ENCODE results near the gene PPP1CC. TPM values are rescaled to one million over a fixed set of nuclear protein-coding genes. Genes with fewer than 3 reads are reported as not detected.

PPP1CC gene
- polyA plus RNA-seq, 1 of the 3 experiments (the other 2 are of a cell fraction) = 62.0 TPM

GRCh38 chr12:110726028-110726427 is 16.7 kb downstream of the PPP1CC start:
- H3K27ac ChIP-seq (ENCODE audit: low read depth in 2 of 2, low read length in 1 of 2) = no peak overlapping the region
- H3K4me1 ChIP-seq (ENCODE audit: control insufficient read depth in 1 of 2, insufficient read depth in 2 of 2, low read depth in 1 of 2, low read length in 1 of 2) = no peaks in the 10 kb centered on the region; a peak in 1 of 4 replicates
- DNase-seq = no peak
- H3K4me3 ChIP-seq (ENCODE audit: low read depth in 2 of 2, low read length in 1 of 2) = no peak overlapping the region
- ChIA-PET CTCF (interaction anchor here (2.0 kb wide), 1 partner anchor 162 kb away, joined by 6 read pairs; no protein-coding TSS in a partner anchor), POLR2A (no interaction called here)
- H3K9me2 ChIP-seq = no peaks in the 10 kb centered on the region
- no peaks in the 10 kb centered on the region for H3K27me3 ChIP-seq (ENCODE audit: insufficient read depth)
- TF ChIP-seq FOXJ3 (CRISPR knock-in tag; IDR thresholded peaks at IDR 0.05) (no peak), MEF2A (IDR thresholded peaks at IDR 0.05; ENCODE audit: borderline replicate concordance, low read depth) (no peak), GABPA (IDR thresholded peaks at IDR 0.05; ENCODE audit: low read depth) (no peak), MXI1 (IDR thresholded peaks at IDR 0.05; ENCODE audit: low read depth, low read length) (no peak), CHD2 (IDR thresholded peaks at IDR 0.05; ENCODE audit: low read length, partially characterized antibody) (no peak), USF1 (IDR thresholded peaks at IDR 0.05; ENCODE audit: borderline replicate concordance, low read depth) (no peak), TAF1 (IDR thresholded peaks at IDR 0.05; ENCODE audit: borderline replicate concordance, low read depth, low read length) (no peak), EZH2phosphoT487 (IDR thresholded peaks at IDR 0.05; ENCODE audit: borderline replicate concordance, low read depth) (no peak), SMC3 (IDR thresholded peaks at IDR 0.05; ENCODE audit: low read depth, low read length) (no peak), RAD21 (IDR thresholded peaks at IDR 0.05; ENCODE audit: low read length) (no peak), JUND (IDR thresholded peaks at IDR 0.05) (no peak), SIN3A (IDR thresholded peaks at IDR 0.05; ENCODE audit: borderline replicate concordance, low read depth, low read length) (no peak), RCOR1 (IDR thresholded peaks at IDR 0.05; ENCODE audit: low read length) (no peak), IRF3 (IDR thresholded peaks at IDR 0.05; ENCODE audit: low read depth, low read length) (no peak)
- TF ChIP-seq, protein P1, sequence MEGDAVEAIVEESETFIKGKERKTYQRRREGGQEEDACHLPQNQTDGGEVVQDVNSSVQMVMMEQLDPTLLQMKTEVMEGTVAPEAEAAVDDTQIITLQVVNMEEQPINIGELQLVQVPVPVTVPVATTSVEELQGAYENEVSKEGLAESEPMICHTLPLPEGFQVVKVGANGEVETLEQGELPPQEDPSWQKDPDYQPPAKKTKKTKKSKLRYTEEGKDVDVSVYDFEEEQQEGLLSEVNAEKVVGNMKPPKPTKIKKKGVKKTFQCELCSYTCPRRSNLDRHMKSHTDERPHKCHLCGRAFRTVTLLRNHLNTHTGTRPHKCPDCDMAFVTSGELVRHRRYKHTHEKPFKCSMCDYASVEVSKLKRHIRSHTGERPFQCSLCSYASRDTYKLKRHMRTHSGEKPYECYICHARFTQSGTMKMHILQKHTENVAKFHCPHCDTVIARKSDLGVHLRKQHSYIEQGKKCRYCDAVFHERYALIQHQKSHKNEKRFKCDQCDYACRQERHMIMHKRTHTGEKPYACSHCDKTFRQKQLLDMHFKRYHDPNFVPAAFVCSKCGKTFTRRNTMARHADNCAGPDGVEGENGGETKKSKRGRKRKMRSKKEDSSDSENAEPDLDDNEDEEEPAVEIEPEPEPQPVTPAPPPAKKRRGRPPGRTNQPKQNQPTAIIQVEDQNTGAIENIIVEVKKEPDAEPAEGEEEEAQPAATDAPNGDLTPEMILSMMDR (IDR thresholded peaks at IDR 0.05) = no peak
- TF ChIP-seq, protein P2, sequence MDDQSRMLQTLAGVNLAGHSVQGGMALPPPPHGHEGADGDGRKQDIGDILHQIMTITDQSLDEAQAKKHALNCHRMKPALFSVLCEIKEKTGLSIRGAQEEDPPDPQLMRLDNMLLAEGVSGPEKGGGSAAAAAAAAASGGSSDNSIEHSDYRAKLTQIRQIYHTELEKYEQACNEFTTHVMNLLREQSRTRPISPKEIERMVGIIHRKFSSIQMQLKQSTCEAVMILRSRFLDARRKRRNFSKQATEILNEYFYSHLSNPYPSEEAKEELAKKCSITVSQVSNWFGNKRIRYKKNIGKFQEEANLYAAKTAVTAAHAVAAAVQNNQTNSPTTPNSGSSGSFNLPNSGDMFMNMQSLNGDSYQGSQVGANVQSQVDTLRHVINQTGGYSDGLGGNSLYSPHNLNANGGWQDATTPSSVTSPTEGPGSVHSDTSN (IDR thresholded peaks at IDR 0.05) = no peak
- no peaks in the 10 kb centered on the region for H3F3A ChIP-seq (replicated peaks; ENCODE audit: insufficient read depth)
- H3K4me2 ChIP-seq = no peak overlapping the region
- H3K36me3 ChIP-seq (replicated peaks in 1 of 2; ENCODE audit: control insufficient read depth in 1 of 2, insufficient read depth in 2 of 2, low read length in 1 of 2) = peaks cover 70 to 74% of the 10 kb centered on the region in 2 experiments
- H4K20me1 ChIP-seq (ENCODE audit: insufficient read depth) = peaks cover 35% of the 10 kb centered on the region
- no peak overlapping the region for H3K9ac ChIP-seq
- H3K9me3 ChIP-seq = no peaks in the 10 kb centered on the region
- H2AFZ ChIP-seq (ENCODE audit: low read depth) = no peak overlapping the region
- peaks cover 72% of the 10 kb centered on the region for H3K79me2 ChIP-seq (ENCODE audit: insufficient read depth)
- 98% methylated on average over 4 of the region's 4 CpGs for WGBS (ENCODE audit: low lambda C conversion rate)

All from SK-N-SH (cell line).